Right forelimb (tissue), 1 donor: ENCODE data around the gene ZNF138.
A peak's percentile ranks its signal among the peaks of the same experiment; 100 is the strongest.
"Not testable (repeated sequence)": the region's sequence is repeated elsewhere in the genome, so short reads cannot be mapped to it uniquely, and the experiment has no call there.

ENCODE experiments used
- DNase-seq: peaks from one replicate; pipeline ENCODE4 v3.0.0-alpha.2; 2018

ZNF138 gene

GRCh38 chr7:64794171-64794844 is at the start of gene ZNF138:
ZNF138 (plus strand) TSS chr7:64794428; CDS start chr7:64794569, 141 bp downstream.
- DNase-seq = peak; percentile 97

- DNase-seq = no peak
Measured at GRCh38 chr7:64744680-64745079, 49.5 kb upstream of the ZNF138 start.

DNA sequence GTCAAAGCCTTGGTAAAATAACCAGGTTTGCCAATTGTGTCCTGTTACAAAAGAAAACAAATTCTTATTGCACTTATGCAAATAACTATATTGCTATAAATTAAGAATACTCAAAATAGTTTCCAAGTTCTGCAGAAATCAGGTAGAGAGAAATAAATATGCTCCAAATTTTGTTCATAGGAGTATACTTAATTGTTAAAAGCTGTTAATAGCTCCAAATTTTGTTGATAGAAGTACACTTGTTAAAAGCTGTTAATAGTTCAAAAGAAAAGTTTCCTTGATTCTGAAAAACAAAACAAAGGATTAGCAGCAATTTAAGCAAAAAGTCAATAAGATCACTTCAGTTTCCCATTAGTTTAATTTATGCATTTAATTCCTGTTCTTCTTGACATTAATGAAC is 46.4 kb upstream of the ZNF138 start:
- no peak for DNase-seq

DNA sequence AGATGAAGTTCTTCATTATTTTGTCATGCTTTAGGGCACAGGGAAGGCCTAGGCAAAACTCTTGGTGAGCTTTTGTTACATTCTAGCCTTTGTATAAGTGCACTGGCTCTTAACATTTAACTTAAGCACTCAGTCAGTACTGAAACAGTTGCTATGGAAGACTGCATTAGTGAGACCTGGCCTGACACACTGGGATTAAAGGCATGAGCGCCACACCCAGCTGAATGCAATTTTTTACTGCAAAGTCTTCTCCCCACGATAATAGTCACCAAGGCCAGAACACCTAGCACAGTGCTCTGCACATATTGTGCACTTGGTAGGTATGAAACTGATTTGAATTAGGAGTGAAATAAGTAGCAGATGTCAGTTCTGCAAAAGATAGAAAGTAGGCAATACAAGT is 41.2 kb upstream of the ZNF138 start:
- DNase-seq = no peak

DNA sequence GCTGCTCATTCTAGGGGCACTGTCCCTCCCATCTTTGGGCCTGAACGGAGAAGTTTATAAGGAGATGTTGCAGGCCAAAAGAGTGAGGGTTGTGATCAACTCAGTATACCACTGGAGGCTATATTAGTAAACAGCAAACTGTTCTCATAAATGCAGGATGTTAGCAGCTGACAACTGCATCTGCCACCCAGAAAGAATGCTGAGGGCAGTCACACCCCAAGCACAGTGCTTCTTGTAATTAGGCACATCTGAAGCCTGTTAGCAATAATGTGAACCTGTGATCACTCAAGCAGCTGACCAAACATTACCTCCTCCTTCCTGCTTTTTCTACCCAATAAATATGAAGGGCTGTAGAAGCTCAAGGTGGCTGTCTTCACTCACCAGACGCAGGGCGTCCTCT is 38.4 kb upstream of the ZNF138 start:
- no peak for DNase-seq

GRCh38 chr7:64758151-64758550 is 36.1 kb upstream of the ZNF138 start:
- DNase-seq = no peak

DNA sequence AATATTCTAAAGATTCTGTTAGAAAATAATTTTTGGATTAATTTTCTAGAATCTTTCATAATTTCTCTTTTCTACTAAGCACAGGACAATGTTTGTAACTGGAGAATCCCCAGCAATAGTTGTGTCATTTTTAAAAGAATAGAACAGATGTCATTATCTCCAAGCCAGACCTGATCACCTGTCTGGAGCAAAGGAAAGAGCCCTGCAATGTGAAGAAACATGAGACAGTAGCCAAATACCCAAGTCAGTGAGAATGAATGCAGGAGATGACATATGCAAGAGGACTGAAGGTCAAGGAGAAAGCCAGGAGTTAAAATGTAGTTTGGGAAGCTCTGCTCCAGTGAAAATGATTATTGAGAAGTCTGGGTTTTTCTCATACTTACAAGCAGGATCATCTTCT is 25.4 kb upstream of the ZNF138 start:
- no peak for DNase-seq

DNA sequence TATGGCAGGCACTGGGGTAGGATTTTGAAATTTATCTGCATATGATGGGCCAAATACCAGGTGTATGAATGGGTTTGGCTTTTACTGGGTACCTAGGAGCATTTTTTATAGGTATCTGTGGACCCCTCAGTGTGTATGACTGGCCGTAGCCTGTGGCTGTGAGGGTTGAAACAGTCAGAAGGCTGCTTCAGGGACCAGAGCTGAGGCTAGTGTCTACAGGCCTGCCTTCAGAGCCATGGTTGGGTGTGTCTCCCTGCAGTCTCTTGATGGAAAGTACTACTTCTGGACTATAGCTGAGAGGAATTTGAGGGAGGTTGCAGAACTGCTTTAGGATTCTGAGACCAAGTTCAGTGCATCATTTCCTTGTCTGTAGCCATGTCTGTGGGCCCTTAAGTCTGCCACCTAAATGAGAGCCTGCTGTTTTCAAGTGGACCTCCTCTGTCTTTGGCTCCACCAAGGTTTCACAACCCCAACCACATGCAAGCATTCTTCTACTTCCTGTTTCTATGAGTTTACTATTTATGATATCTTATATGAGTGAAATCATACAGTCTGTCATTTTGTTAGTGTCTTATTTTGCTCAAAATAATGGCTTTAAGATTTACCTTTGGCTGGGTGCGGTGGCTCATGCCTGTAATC is 19.9 kb upstream of the ZNF138 start:
- no peak for DNase-seq

DNA sequence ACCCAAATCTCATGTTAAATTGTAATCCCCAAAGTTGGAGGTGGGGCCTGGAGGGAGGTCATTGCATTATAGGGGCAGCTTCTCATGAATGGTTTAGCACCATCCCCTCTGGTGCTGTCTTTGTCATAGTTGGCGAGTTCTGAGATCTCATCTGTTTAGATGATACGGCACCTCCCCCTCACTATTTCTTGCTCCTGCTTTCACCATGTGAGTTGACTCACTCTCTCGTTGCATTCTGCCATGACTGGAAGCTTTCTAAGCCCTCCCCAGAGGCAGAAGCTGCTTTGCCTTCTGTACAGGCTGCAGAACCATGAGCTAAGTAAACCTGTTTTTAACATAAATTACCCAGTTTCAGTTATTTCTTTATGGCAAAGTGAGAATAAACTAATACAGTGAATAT is 18.9 kb upstream of the ZNF138 start:
- no peak for DNase-seq

GRCh38 chr7:64784842-64785241 is 9.4 kb upstream of the ZNF138 start:
- DNase-seq = not testable (repeated sequence)

DNA sequence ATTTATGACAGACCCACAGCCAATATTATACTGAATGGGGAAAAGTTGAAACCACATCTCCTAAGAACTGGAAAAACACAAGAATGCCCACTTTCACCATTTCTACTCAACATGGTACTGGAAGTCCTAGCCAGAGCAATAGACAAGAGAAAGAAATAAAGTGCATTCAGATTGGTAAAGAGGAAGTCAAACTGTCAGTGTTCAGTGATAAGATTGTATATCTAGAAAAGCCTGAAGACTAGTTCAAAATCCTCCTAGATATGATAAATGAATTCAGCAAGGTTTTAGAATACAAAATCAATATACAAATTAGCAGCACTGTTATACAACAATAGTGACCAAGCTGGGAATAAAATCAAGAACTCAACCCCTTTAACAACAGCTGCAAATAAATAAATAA is 6.9 kb upstream of the ZNF138 start:
- no peak for DNase-seq

- not testable (repeated sequence) for DNase-seq
Measured at GRCh38 chr7:64789241-64789640, 5.0 kb upstream of the ZNF138 start.

GRCh38 chr7:64793106-64793755 is 997 bp upstream of the ZNF138 start:
- no peak for DNase-seq

- no peak for DNase-seq
Measured at GRCh38 chr7:64795176-64795575, 948 bp downstream of the ZNF138 start.

DNA sequence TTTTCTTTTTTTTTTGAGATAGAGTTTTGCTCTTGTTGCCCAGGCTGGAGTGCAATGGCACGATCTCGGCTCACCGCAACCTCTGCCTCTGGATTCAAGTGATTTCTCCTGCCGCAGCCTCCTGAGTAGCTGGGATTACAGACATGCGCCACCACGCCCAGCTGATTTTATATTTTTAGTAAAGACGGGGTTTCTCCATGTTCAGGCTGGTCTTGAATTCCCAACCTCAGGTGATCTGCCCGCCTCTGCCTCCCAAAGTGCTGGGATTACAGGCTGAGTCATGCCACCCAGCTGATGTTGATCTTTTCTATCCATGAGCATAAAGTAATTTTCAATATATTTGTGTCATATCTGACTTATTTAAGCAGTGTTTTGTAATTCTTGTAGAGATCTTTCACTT is 4.9 kb downstream of the ZNF138 start:
- DNase-seq = not testable (repeated sequence)

DNA sequence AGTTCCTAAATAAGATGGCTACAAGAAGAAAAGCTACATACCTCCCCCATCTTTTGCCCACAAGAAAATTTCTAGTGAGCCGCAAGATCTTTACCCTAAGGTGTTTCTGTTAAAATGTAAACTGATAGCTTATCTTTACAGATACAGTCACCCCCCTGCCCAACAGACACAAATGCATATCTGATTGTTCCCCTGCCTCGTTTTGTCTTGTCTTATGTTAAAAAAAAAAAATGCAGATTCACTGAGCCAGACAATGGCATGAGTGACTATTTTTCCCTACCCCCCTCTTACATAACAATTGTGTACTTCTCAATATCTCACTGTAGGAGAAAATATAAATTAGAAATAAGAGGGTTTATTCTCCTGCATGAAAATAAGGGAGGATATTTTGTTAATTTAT is 8.5 kb downstream of the ZNF138 start:
- no peak for DNase-seq

GRCh38 chr7:64807731-64808365 is 13.6 kb downstream of the ZNF138 start:
- DNase-seq = no peak

DNA sequence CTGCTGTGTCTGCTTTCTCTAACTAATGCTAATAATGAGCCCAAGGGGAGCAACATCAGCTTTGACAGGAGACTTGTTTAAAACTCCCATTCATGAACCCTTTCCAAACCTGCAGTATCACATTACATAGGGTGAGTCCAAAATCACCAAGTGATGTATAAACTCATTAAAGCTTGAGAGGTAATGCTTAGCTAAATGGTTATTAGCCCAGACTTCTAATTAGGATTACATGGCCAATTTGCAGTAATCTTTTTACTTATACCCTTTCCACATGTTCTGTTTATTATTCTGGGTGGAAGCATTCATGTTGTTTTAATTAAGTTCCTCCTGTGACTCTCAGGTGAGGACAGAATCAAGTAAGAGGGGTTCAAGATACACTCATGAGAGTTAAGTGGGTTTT is 17.5 kb downstream of the ZNF138 start:
- DNase-seq = no peak

- DNase-seq = no peak
Measured at GRCh38 chr7:64830926-64831325, 36.7 kb downstream of the ZNF138 start.

DNA sequence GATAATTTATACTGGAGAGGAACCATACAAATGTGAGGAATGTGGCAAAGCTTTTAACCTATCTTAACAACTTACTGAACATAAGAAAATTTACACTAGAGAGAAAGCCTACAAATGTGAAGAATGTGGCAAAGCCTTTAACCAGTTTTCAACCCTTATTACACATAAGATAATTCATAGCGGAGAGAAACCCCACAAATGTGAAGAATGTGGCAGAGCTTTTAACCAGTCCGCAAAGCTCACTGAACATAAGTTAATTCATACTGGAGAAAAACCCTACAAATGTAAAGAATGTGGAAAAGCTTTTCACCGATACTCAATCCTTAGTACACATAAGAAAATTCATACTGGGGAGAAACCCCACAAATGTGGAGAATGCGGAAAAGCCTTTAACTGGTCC is 37.9 kb downstream of the ZNF138 start:
- DNase-seq = no peak

DNA sequence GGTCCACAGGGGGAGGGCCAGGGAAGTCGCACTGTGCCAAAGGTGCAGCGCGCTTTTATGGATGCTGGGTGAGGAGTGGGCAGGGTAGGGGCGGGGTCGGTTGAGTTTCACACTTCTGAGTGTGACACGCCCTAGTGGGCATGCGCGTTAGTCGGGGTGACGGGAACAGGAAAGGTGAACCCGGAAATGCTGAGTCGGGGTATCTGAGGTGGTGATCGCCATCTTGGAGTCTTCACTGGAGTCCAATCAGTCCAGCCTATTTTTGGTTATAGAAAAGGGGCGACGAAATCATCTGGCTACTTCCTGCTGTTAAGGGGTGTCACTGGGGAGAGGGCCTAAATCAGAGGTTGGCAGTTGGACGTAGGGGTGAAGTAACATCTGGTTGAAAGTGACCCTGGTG is 40.8 kb downstream of the ZNF138 start:
- DNase-seq = no peak

- not testable (repeated sequence) for DNase-seq
Measured at GRCh38 chr7:64835856-64836255, 41.6 kb downstream of the ZNF138 start.

- not testable (repeated sequence) for DNase-seq
Measured at GRCh38 chr7:64838051-64838450, 43.8 kb downstream of the ZNF138 start.

DNA sequence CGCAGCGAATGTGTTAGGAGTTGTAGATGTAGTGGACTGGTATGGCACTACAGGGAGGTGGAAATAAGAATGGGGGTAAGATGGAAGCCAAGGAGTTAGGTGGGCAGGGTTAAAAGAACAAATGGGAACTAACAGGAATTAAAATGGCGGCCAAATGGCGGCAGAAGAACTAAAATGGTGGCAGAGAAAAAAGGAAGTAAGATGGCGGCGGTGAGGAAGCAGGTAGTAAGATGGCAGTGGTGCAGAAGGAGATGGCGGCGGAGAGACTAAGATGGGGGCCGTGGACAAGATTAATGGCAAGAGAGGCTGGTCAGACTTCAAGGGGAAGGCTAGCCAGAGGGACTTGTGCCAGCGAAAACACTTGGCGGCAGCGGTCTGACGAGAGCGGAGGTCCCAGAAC is 44.5 kb downstream of the ZNF138 start:
- no peak for DNase-seq
